BLaER1 (cell line): Measurements from ENCODE around the gene SIDT2.

Experiments
- H3K27ac ChIP-seq: shearing (Covaris generic); formaldehyde crosslinking; 2 replicates; pipeline ENCODE4 v1.8.1; 2022
- H3K27me3 ChIP-seq: shearing (Covaris generic); formaldehyde crosslinking; 2 replicates; pipeline ENCODE4 v1.8.1; 2022
- H3K36me3 ChIP-seq: shearing (Covaris generic); formaldehyde crosslinking; 2 replicates; pipeline ENCODE4 v1.8.1; 2022
- H3K4me1 ChIP-seq: shearing (Covaris generic); formaldehyde crosslinking; 2 replicates; pipeline ENCODE4 v1.8.1; 2022
- H3K4me2 ChIP-seq: shearing (Covaris generic); formaldehyde crosslinking; 2 replicates; pipeline ENCODE4 v1.8.1; 2022
- H3K4me3 ChIP-seq: shearing (Covaris generic); formaldehyde crosslinking; 2 replicates; pipeline ENCODE4 v1.8.1; 2022
- H3K9ac ChIP-seq: shearing (Covaris generic); formaldehyde crosslinking; 2 replicates; pipeline ENCODE4 v1.8.1; 2022
- H3K9me3 ChIP-seq: shearing (Covaris generic); formaldehyde crosslinking; 2 replicates; pipeline ENCODE4 v1.8.1; 2022
- H4K20me1 ChIP-seq: shearing (Covaris generic); formaldehyde crosslinking; 2 replicates; pipeline ENCODE4 v1.8.1; 2022
- Cebpa-rat ChIP-seq: shearing (Covaris generic); IDR thresholded peaks from 2 replicates; pipeline ENCODE4 v1.8.1; 2022

SIDT2 gene

GRCh38 chr11:117229931-117230285 lies 51.4 kb downstream of the SIDT2 start:
- Histone ChIP-seq H3K4me3 (peak overlapping the region; percentile 97; the same call in 1 of the 2 replicates), H3K27me3 (no peaks in the 10 kb centered on the region), H3K4me1 (peaks cover 38% of the 10 kb centered on the region), H3K9ac (peak overlapping the region; percentile 90), H3K36me3 (peaks cover 50% of the 10 kb centered on the region), H3K4me2 (peak overlapping the region; percentile 90), H3K27ac (peak overlapping the region; percentile 89; the same call in 1 of the 2 replicates), H3K9me3 (no peaks in the 10 kb centered on the region), H4K20me1 (peaks cover 39% of the 10 kb centered on the region; the same call in 1 of the 2 replicates)
- no peak for TF ChIP-seq Cebpa-rat

GRCh38 chr11:117230286-117230961 lies 51.9 kb downstream of the SIDT2 start:
- Histone ChIP-seq H3K36me3 (peaks cover 45% of the 10 kb centered on the region), H3K4me3 (peak overlapping the region; percentile 97), H3K27ac (peak overlapping the region; percentile 89), H3K27me3 (no peaks in the 10 kb centered on the region), H3K9ac (peak overlapping the region; percentile 90), H3K4me1 (peaks cover 38% of the 10 kb centered on the region), H3K4me2 (peak overlapping the region; percentile 90), H3K9me3 (no peaks in the 10 kb centered on the region), H4K20me1 (peaks cover 39% of the 10 kb centered on the region; the same call in 1 of the 2 replicates)
- no peak for TF ChIP-seq Cebpa-rat

GRCh38 chr11:117230999-117231841 lies 52.7 kb downstream of the SIDT2 start:
- TF ChIP-seq Cebpa-rat, result no peak

GRCh38 chr11:117231842-117232091 lies 53.2 kb downstream of the SIDT2 start, which contains the start of gene PCSK7:
TSS of gene PCSK7 (minus strand) at chr11:117232073. CDS start at chr11:117229844, 2,229 bp downstream.
- Histone ChIP-seq H3K9me3 (no peaks in the 10 kb centered on the region), H3K27me3 (no peaks in the 10 kb centered on the region), H3K27ac (peak within 1 kb of the TSS; percentile 89), H3K4me2 (peak within 1 kb of the TSS; percentile 96), H4K20me1 (peaks cover 38% of the 10 kb centered on the region; the same call in 1 of the 2 replicates), H3K4me1 (peaks cover 38% of the 10 kb centered on the region), H3K36me3 (peaks cover 40% of the 10 kb centered on the region), H3K9ac (peak within 1 kb of the TSS; percentile 90), H3K4me3 (peak within 1 kb of the TSS; percentile 97)
- no peak for TF ChIP-seq Cebpa-rat

More at GRCh38 chr11:117230999-117231841, 52.7 kb downstream of the SIDT2 start:
- Histone ChIP-seq H3K9me3 (no peaks in the 10 kb centered on the region), H4K20me1 (peaks cover 39% of the 10 kb centered on the region; the same call in 1 of the 2 replicates), H3K4me2 (peak overlapping the region; percentile 90), H3K36me3 (peaks cover 40% of the 10 kb centered on the region), H3K27ac (peak overlapping the region; percentile 89), H3K9ac (peak overlapping the region; percentile 90), H3K4me3 (peak overlapping the region; percentile 97), H3K4me1 (peaks cover 38% of the 10 kb centered on the region), H3K27me3 (no peaks in the 10 kb centered on the region)

- H3K4me3 ChIP-seq, result peak within 1 kb of the TSS; percentile 97
- H4K20me1 ChIP-seq, result peaks cover 33% of the 10 kb centered on the region; the same call in 1 of the 2 replicates
- H3K9ac ChIP-seq, result peak within 1 kb of the TSS; percentile 90
- TF ChIP-seq Cebpa-rat, result no peak
- peaks cover 38% of the 10 kb centered on the region for H3K4me1 ChIP-seq
- peak within 1 kb of the TSS; percentile 89 for H3K27ac ChIP-seq
- peaks cover 40% of the 10 kb centered on the region for H3K36me3 ChIP-seq
- H3K9me3 ChIP-seq, result no peaks in the 10 kb centered on the region
- H3K27me3 ChIP-seq, result no peaks in the 10 kb centered on the region
- peak within 1 kb of the TSS; percentile 96 for H3K4me2 ChIP-seq
Observed at GRCh38 chr11:117232092-117232878, 53.7 kb downstream of the SIDT2 start, which contains the start of gene RNF214. TSS of gene RNF214 (plus strand) at chr11:117232671. CDS start at chr11:117234273, 1,602 bp downstream.

GRCh38 chr11:117232911-117233409 lies 54.4 kb downstream of the SIDT2 start:
- Histone ChIP-seq H3K4me3 (peak overlapping the region; percentile 97), H3K4me2 (peak overlapping the region; percentile 96), H3K36me3 (peaks cover 34% of the 10 kb centered on the region), H3K27ac (peak overlapping the region; percentile 80), H3K9ac (peak overlapping the region; percentile 84), H4K20me1 (peaks cover 26% of the 10 kb centered on the region; the same call in 1 of the 2 replicates), H3K27me3 (no peaks in the 10 kb centered on the region), H3K4me1 (peaks cover 38% of the 10 kb centered on the region), H3K9me3 (no peaks in the 10 kb centered on the region)
- TF ChIP-seq Cebpa-rat, result no peak

GRCh38 chr11:117238221-117238620 lies 59.7 kb downstream of the SIDT2 start:
- H3K4me2 ChIP-seq, result no peak overlapping the region
- H3K27me3 ChIP-seq, result no peaks in the 10 kb centered on the region

GRCh38 chr11:117239295-117239694 lies 60.8 kb downstream of the SIDT2 start:
- H3K9me3 ChIP-seq, result no peaks in the 10 kb centered on the region
- no peak overlapping the region for H3K27ac ChIP-seq
- peaks cover 2% of the 10 kb centered on the region for H3K4me1 ChIP-seq
- no peak overlapping the region for H3K9ac ChIP-seq
- H3K4me2 ChIP-seq, result no peak overlapping the region
- no peaks in the 10 kb centered on the region for H3K27me3 ChIP-seq
- H4K20me1 ChIP-seq, result no peaks in the 10 kb centered on the region
- no peak for TF ChIP-seq Cebpa-rat
- H3K4me3 ChIP-seq, result no peak overlapping the region
- peaks cover 71% of the 10 kb centered on the region for H3K36me3 ChIP-seq

More at GRCh38 chr11:117238221-117238620, 59.7 kb downstream of the SIDT2 start:
- no peak for TF ChIP-seq Cebpa-rat
- Histone ChIP-seq H4K20me1 (no peaks in the 10 kb centered on the region), H3K4me1 (peaks cover 12% of the 10 kb centered on the region), H3K9ac (no peak overlapping the region), H3K27ac (no peak overlapping the region), H3K36me3 (peaks cover 61% of the 10 kb centered on the region), H3K9me3 (no peaks in the 10 kb centered on the region), H3K4me3 (no peak overlapping the region)
